Measurements from ENCODE around the gene PDE6A. TPM values are rescaled to one million over a fixed set of nuclear protein-coding genes. Genes with fewer than 3 reads are reported as not detected.

The PDE6A gene
- under 1 TPM in 7 of 8 experiments, not detected in 1; 0.07 to 0.85 (median 0.27) TPM for total RNA-seq

GRCh38 chr5:149944666-149945065 lies at the start of gene PDE6A:
PDE6A (minus strand) TSS chr5:149944793; CDS start chr5:149944673, 120 bp downstream.
- Histone ChIP-seq H3K27ac (no peak within 1 kb of the TSS), H3K4me3 (no peak within 1 kb of the TSS), H3K4me1 (replicated peaks in 1 of 2) (no peaks in the 10 kb centered on the region)
- WGBS, 10 experiments = 40 to 80% methylated on average over 1 of the region's 2 CpGs; no CpG with 5 or more reads in 8 of the 10 experiments
- in situ Hi-C loops (cut with MboI; ENCODE audit: low pct_unique_long_range_greater_than_20kb in 2 of 9, low sequenced_read_pairs in 9 of 9, unreplicated experiment in 9 of 9) = no loop called here
- no peak for ATAC-seq (replicated peaks in 6 of 8)

- WGBS, 10 experiments = 58 to 100% (median 87%) methylated on average over 1 to 3 of the region's 3 CpGs; no CpG with 5 or more reads in 1 of the 10 experiments
- in situ Hi-C loops (cut with MboI; ENCODE audit: low pct_unique_long_range_greater_than_20kb in 2 of 9, low sequenced_read_pairs in 9 of 9, unreplicated experiment in 9 of 9) = loop anchor here in 6 of 9 experiments (10.0 to 25.0 kb wide), 3 partner anchors 156 to 356 kb away; no protein-coding TSS in a partner anchor
Measured at GRCh38 chr5:149993471-149993870, 48.9 kb upstream of the PDE6A start.

GRCh38 chr5:149990518-149991376 lies 46.2 kb upstream of the PDE6A start:
- Histone ChIP-seq H3K27ac (no peak overlapping the region), H3K4me3 (no peak overlapping the region), H3K4me1 (replicated peaks in 1 of 2) (peaks cover 0 to 10% of the 10 kb centered on the region in 2 donors)
- WGBS, 10 experiments = 0 to 80% (median 51%) methylated on average over 1 to 4 of the region's 4 CpGs; no CpG with 5 or more reads in 3 of the 10 experiments
- ATAC-seq (replicated peaks in 6 of 8) = peak; percentile 74 to 90 (median 78)
- in situ Hi-C loops (cut with MboI; ENCODE audit: low pct_unique_long_range_greater_than_20kb in 2 of 9, low sequenced_read_pairs in 9 of 9, unreplicated experiment in 9 of 9) = loop anchor here in 6 of 9 experiments (10.0 to 25.0 kb wide), 3 partner anchors 153 to 353 kb away; no protein-coding TSS in a partner anchor

More at GRCh38 chr5:149993471-149993870, 48.9 kb upstream of the PDE6A start:
- no peak for ATAC-seq (replicated peaks in 6 of 8)
- peaks cover 0 to 15% of the 10 kb centered on the region in 2 donors for H3K4me1 ChIP-seq (replicated peaks in 1 of 2)
- no peak overlapping the region for H3K27ac ChIP-seq
- no peak overlapping the region for H3K4me3 ChIP-seq

GRCh38 chr5:149988126-149988525 lies 43.5 kb upstream of the PDE6A start:
- Histone ChIP-seq H3K27ac (no peak overlapping the region), H3K4me1 (replicated peaks in 1 of 2) (no peaks in the 10 kb centered on the region), H3K4me3 (no peak overlapping the region)
- ATAC-seq (replicated peaks in 6 of 8) = no peak
- 81 to 100% (median 91%) methylated on average over 1 to 4 of the region's 5 CpGs; no CpG with 5 or more reads in 7 of the 10 experiments for WGBS, 10 experiments
- in situ Hi-C loops (cut with MboI; ENCODE audit: low pct_unique_long_range_greater_than_20kb in 2 of 9, low sequenced_read_pairs in 9 of 9, unreplicated experiment in 9 of 9) = loop anchor here in 8 of 9 experiments (10.0 to 25.0 kb wide), 5 partner anchors 133 to 353 kb away; no protein-coding TSS in a partner anchor

GRCh38 chr5:149982505-149982904 lies 37.9 kb upstream of the PDE6A start:
- Histone ChIP-seq H3K27ac (no peak overlapping the region), H3K4me3 (no peak overlapping the region), H3K4me1 (replicated peaks in 1 of 2) (no peaks in the 10 kb centered on the region)
- ATAC-seq (replicated peaks in 6 of 8) = no peak
- in situ Hi-C loops (cut with MboI; ENCODE audit: low pct_unique_long_range_greater_than_20kb in 2 of 9, low sequenced_read_pairs in 9 of 9, unreplicated experiment in 9 of 9) = loop anchor here in 8 of 9 experiments (10.0 to 25.0 kb wide), 5 partner anchors 128 to 348 kb away; no protein-coding TSS in a partner anchor

- 73 to 100% (median 86%) methylated on average over 1 to 3 of the region's 3 CpGs; no CpG with 5 or more reads in 1 of the 10 experiments for WGBS, 10 experiments
- no peak for ATAC-seq (replicated peaks in 6 of 8)
- in situ Hi-C loops (cut with MboI; ENCODE audit: low pct_unique_long_range_greater_than_20kb in 2 of 9, low sequenced_read_pairs in 9 of 9, unreplicated experiment in 9 of 9) = loop anchor here in 8 of 9 experiments (10.0 to 25.0 kb wide), 5 partner anchors 126 to 346 kb away; no protein-coding TSS in a partner anchor
- Histone ChIP-seq H3K4me1 (replicated peaks in 1 of 2) (no peaks in the 10 kb centered on the region), H3K27ac (no peak overlapping the region), H3K4me3 (no peak overlapping the region)
Measured at GRCh38 chr5:149981206-149981605, 36.6 kb upstream of the PDE6A start.

GRCh38 chr5:149979896-149980295 lies 35.3 kb upstream of the PDE6A start:
- in situ Hi-C loops (cut with MboI; ENCODE audit: low pct_unique_long_range_greater_than_20kb in 2 of 9, low sequenced_read_pairs in 9 of 9, unreplicated experiment in 9 of 9) = loop anchor here in 8 of 9 experiments (10.0 to 25.0 kb wide), 5 partner anchors 125 to 345 kb away; no protein-coding TSS in a partner anchor
- no peak overlapping the region for H3K4me3 ChIP-seq
- no peak for ATAC-seq (replicated peaks in 6 of 8)
- H3K4me1 ChIP-seq (replicated peaks in 1 of 2) = no peaks in the 10 kb centered on the region
- WGBS, 10 experiments = 44 to 92% (median 80%) methylated on average over 1 of the region's 1 CpG; no CpG with 5 or more reads in 2 of the 10 experiments
- H3K27ac ChIP-seq = no peak overlapping the region

GRCh38 chr5:149975409-149975808 lies 30.8 kb upstream of the PDE6A start:
- H3K4me1 ChIP-seq (replicated peaks in 1 of 2) = no peaks in the 10 kb centered on the region
- in situ Hi-C loops (cut with MboI; ENCODE audit: low pct_unique_long_range_greater_than_20kb in 2 of 9, low sequenced_read_pairs in 9 of 9, unreplicated experiment in 9 of 9) = loop anchor here in 6 of 9 experiments (25.0 kb wide), 2 partner anchors 138 to 338 kb away; no protein-coding TSS in a partner anchor
- 0 to 67% (median 55%) methylated on average over 1 to 2 of the region's 2 CpGs; no CpG with 5 or more reads in 1 of the 10 experiments for WGBS, 10 experiments
- no peak overlapping the region for H3K4me3 ChIP-seq
- no peak for ATAC-seq (replicated peaks in 6 of 8)
- H3K27ac ChIP-seq = no peak overlapping the region

GRCh38 chr5:149969181-149969930 lies 24.8 kb upstream of the PDE6A start:
- in situ Hi-C loops (cut with MboI; ENCODE audit: low pct_unique_long_range_greater_than_20kb in 2 of 9, low sequenced_read_pairs in 9 of 9, unreplicated experiment in 9 of 9) = no loop called here
- Histone ChIP-seq H3K4me3 (no peak overlapping the region), H3K4me1 (replicated peaks in 1 of 2) (no peaks in the 10 kb centered on the region), H3K27ac (no peak overlapping the region)
- WGBS, 10 experiments = 40 to 100% (median 71%) methylated on average over 1 to 4 of the region's 4 CpGs; no CpG with 5 or more reads in 1 of the 10 experiments
- ATAC-seq (replicated peaks in 6 of 8) = no peak

GRCh38 chr5:149966946-149967345 lies 22.4 kb upstream of the PDE6A start:
- Histone ChIP-seq H3K4me1 (replicated peaks in 1 of 2) (no peaks in the 10 kb centered on the region), H3K4me3 (no peak overlapping the region), H3K27ac (no peak overlapping the region)
- ATAC-seq (replicated peaks in 6 of 8) = no peak
- 66 to 100% (median 88%) methylated on average over 2 to 3 of the region's 3 CpGs; no CpG with 5 or more reads in 1 of the 10 experiments for WGBS, 10 experiments
- in situ Hi-C loops (cut with MboI; ENCODE audit: low pct_unique_long_range_greater_than_20kb in 2 of 9, low sequenced_read_pairs in 9 of 9, unreplicated experiment in 9 of 9) = no loop called here

- no peak overlapping the region for H3K27ac ChIP-seq
- peaks cover 10 to 17% of the 10 kb centered on the region in 2 donors for H3K4me1 ChIP-seq (replicated peaks in 1 of 2)
- WGBS, 10 experiments = 83 to 100% (median 94%) methylated on average over 1 to 3 of the region's 3 CpGs; no CpG with 5 or more reads in 4 of the 10 experiments
- ATAC-seq (replicated peaks in 6 of 8) = no peak
- no peak overlapping the region for H3K4me3 ChIP-seq
- in situ Hi-C loops (cut with MboI; ENCODE audit: low pct_unique_long_range_greater_than_20kb in 2 of 9, low sequenced_read_pairs in 9 of 9, unreplicated experiment in 9 of 9) = no loop called here
Measured at GRCh38 chr5:149963729-149964128, 19.1 kb upstream of the PDE6A start.

- Histone ChIP-seq H3K4me1 (replicated peaks in 1 of 2) (peaks cover 10 to 17% of the 10 kb centered on the region in 2 donors), H3K27ac (no peak overlapping the region), H3K4me3 (no peak overlapping the region)
- WGBS, 10 experiments = 70 to 100% (median 97%) methylated on average over 1 to 5 of the region's 5 CpGs; no CpG with 5 or more reads in 2 of the 10 experiments
- in situ Hi-C loops (cut with MboI; ENCODE audit: low pct_unique_long_range_greater_than_20kb in 2 of 9, low sequenced_read_pairs in 9 of 9, unreplicated experiment in 9 of 9) = no loop called here
- ATAC-seq (replicated peaks in 6 of 8) = no peak
Measured at GRCh38 chr5:149962601-149963300, 18.2 kb upstream of the PDE6A start.

Data from motor neuron (in vitro differentiated cells).